Ishikawa (cell line): ENCODE results near the gene TSPAN9.

Experiments used
- CEBPB ChIP-seq: IDR thresholded peaks from 2 replicates; pipeline ENCODE4 v1.6.1; 2012
- CREB1 ChIP-seq: IDR thresholded peaks from 2 replicates; pipeline ENCODE4 v1.6.1; 2012; ENCODE audit warnings: low read depth
- EGR1 ChIP-seq: IDR thresholded peaks from 2 replicates; pipeline ENCODE4 v1.6.1; 2012
- EP300 ChIP-seq: IDR thresholded peaks from 2 replicates; pipeline ENCODE4 v1.6.1; 2012; ENCODE audit warnings: borderline replicate concordance
- FOXM1 ChIP-seq: IDR thresholded peaks from 2 replicates; pipeline ENCODE4 v1.6.1; 2012; ENCODE audit warnings: low read depth, borderline replicate concordance
- RAD21 ChIP-seq: IDR thresholded peaks from 2 replicates; pipeline ENCODE4 v1.6.1; 2012; ENCODE audit warnings: low read depth
- TAF1 ChIP-seq: IDR thresholded peaks from 2 replicates; pipeline ENCODE4 v1.6.1; 2012; ENCODE audit warnings: low read depth, mild to moderate bottlenecking
- TEAD4 ChIP-seq: IDR thresholded peaks from 2 replicates; pipeline ENCODE4 v1.6.1; 2012
- YY1 ChIP-seq: IDR thresholded peaks from 2 replicates; pipeline ENCODE4 v1.6.1; 2012; ENCODE audit warnings: low read depth
- TF ChIP-seq, protein P1 (sequence below): IDR thresholded peaks from 2 replicates; pipeline ENCODE4 v1.6.1; 2012

DNA sequence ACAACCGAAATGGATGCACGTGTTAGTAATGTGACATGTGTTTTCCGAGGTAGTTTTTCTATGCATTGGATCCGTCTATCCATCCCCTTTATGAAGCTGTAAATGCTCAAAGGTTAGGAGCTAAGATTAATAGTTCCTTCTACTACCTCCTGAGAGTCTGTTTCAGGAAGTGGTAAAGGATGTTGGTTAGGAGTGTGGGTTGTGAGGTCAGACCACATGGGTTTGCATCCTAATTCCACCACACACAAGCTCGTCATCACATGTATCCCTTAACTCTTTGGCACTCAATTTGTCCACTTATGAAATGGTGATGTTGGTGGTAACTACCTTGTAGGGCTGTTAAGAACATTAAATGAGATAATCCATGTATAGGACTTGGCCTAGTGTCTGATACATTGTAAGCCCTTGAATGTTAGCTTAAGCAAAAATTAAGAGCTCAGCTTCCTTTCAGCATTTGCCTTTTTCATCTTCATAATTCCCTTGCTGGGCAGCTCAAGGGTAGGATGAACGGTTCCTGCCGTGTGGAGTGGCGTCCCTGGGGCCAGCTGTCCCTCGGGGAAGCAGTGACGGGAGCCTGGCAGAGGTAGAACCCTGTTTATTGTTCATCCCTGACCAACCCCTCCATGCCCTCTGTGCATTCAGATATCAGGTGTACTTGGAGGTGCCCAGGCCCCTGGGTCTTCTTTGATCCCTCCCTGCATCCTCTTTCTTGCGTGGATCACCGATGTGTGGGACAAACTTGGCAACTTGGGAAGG lies 52.3 kb downstream of the TSPAN9 start:
- TF ChIP-seq CEBPB (no peak), CREB1 (no peak), RAD21 (no peak), TEAD4 (no peak), EP300 (no peak), YY1 (no peak), FOXM1 (no peak), EGR1 (no peak), TAF1 (no peak)
- TF ChIP-seq, protein P1, sequence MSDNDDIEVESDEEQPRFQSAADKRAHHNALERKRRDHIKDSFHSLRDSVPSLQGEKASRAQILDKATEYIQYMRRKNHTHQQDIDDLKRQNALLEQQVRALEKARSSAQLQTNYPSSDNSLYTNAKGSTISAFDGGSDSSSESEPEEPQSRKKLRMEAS, result no peak
